OCI-LY1 (cell line): ENCODE data around the gene ZNF695.
A peak's percentile ranks its signal among the peaks of the same experiment; 100 is the strongest.

Source experiments
- CTCF ChIP-seq: fragments of 200-600 bp; sonication (generic), shearing (Covaris generic); IDR thresholded peaks from 2 replicates; pipeline ENCODE4 v1.5.1; 2017; ENCODE audit warnings: mild to moderate bottlenecking, antibody characterized with exemption, low read length, moderate library complexity, mixed read lengths
- EZH2 ChIP-seq: fragments of 200-600 bp; sonication (generic), shearing (Covaris generic); IDR thresholded peaks from 2 replicates; pipeline ENCODE4 v1.8.0; 2017; ENCODE audit warnings: borderline replicate concordance, mixed run types, mild to moderate bottlenecking, antibody characterized with exemption, low read length, moderate library complexity, mixed read lengths

- TF ChIP-seq CTCF (0 out of 2 replicates have a peak, but pooled peaks have one; percentile 15), EZH2 (no peak)
Observed at GRCh38 chr1:246959944-246960693, 47.7 kb downstream of the ZNF695 start.
